GM23338 (cell line): ENCODE measurements around the gene SYT2. TPM values are rescaled to one million over a fixed set of nuclear protein-coding genes. Genes with fewer than 3 reads are reported as not detected.
A peak's percentile ranks its signal among the peaks of the same experiment; 100 is the strongest.
"Not testable (repeated sequence)": the region's sequence is repeated elsewhere in the genome, so short reads cannot be mapped to it uniquely, and the experiment has no call there.

Experiments used
- ATAC-seq: fragments of 200-7000 bp; cut with Tn5 transposase; 3 replicates; pipeline ENCODE4 v1.9.1; 2020
- DNase-seq: peaks from one replicate; pipeline ENCODE4 v3.0.0-alpha.2; 2015; ENCODE audit warnings: low spot score
- H2AFZ ChIP-seq: fragments of 200-600 bp; sonication (generic); 2 replicates; pipeline ENCODE4 v1.8.0; 2016; ENCODE audit warnings: antibody characterized with exemption, mild to moderate bottlenecking, moderate library complexity
- H3F3A ChIP-seq: fragments of 200-600 bp; sonication (generic); replicated peaks from 2 replicates; pipeline ENCODE4 v1.8.0; 2017; ENCODE audit warnings: antibody characterized with exemption, mixed run types, low read depth
- H3K27ac ChIP-seq: fragments of 200-600 bp; sonication (generic); 2 replicates; pipeline ENCODE4 v1.6.1; 2016; ENCODE audit warnings: low read depth
- H3K27me3 ChIP-seq: fragments of 200-600 bp; sonication (generic); 2 replicates; pipeline ENCODE4 v1.8.0; 2016; ENCODE audit warnings: mild to moderate bottlenecking, mixed run types, moderate library complexity; ENCODE audit not compliant: insufficient read depth
- H3K36me3 ChIP-seq: fragments of 200-600 bp; sonication (generic); 2 replicates; pipeline ENCODE4 v1.8.0; 2016; ENCODE audit warnings: mild to moderate bottlenecking; ENCODE audit not compliant: insufficient read depth
- H3K4me1 ChIP-seq: fragments of 200-600 bp; sonication (generic); 2 replicates; pipeline ENCODE4 v1.8.0; 2016; ENCODE audit warnings: mild to moderate bottlenecking, moderate library complexity; ENCODE audit not compliant: insufficient read depth
- H3K4me2 ChIP-seq: fragments of 200-600 bp; sonication (generic); 2 replicates; pipeline ENCODE4 v1.7.1; 2017; ENCODE audit warnings: mixed run types
- H3K4me3 ChIP-seq: fragments of 200-600 bp; sonication (generic); 2 replicates; pipeline ENCODE4 v1.6.1; 2016; ENCODE audit warnings: mixed run types
- H3K79me2 ChIP-seq: fragments of 200-600 bp; sonication (generic); replicated peaks from 2 replicates; pipeline ENCODE4 v1.8.0; 2017; ENCODE audit warnings: mild to moderate bottlenecking; ENCODE audit not compliant: insufficient read depth
- H3K9me2 ChIP-seq: fragments of 200-600 bp; sonication (generic); 2 replicates; pipeline ENCODE4 v1.8.0; 2017; ENCODE audit not compliant: insufficient read depth
- H4K20me1 ChIP-seq: fragments of 200-600 bp; sonication (generic); replicated peaks from 2 replicates; pipeline ENCODE4 v1.8.0; 2017; ENCODE audit warnings: mild to moderate bottlenecking; ENCODE audit not compliant: insufficient read depth
- H3K27ac Mint-ChIP-seq: 2 replicates; pipeline ENCODE4 v1.8.0; 2020; ENCODE audit warnings: inconsistent platforms, mild to moderate bottlenecking, moderate library complexity, mixed read lengths
- H3K27me3 Mint-ChIP-seq: 3 replicates; pipeline ENCODE4 v1.8.0; 2022; ENCODE audit warnings: low read depth, mild to moderate bottlenecking, moderate library complexity, mixed read lengths, inconsistent platforms; ENCODE audit not compliant: insufficient read depth, poor library complexity
- H3K36me3 Mint-ChIP-seq: 3 replicates; pipeline ENCODE4 v1.8.0; 2021; ENCODE audit warnings: low read depth, mild to moderate bottlenecking, inconsistent platforms, moderate library complexity, mixed read lengths
- H3K4me1 Mint-ChIP-seq: 3 replicates; pipeline ENCODE4 v1.8.0; 2020; ENCODE audit warnings: mild to moderate bottlenecking, inconsistent platforms, mixed read lengths
- H3K4me3 Mint-ChIP-seq: 3 replicates; pipeline ENCODE4 v1.8.0; 2021; ENCODE audit warnings: moderate library complexity, mild to moderate bottlenecking, inconsistent platforms, mixed read lengths
- H3K9me3 Mint-ChIP-seq: 3 replicates; pipeline ENCODE4 v1.8.0; 2020; ENCODE audit warnings: moderate library complexity, mild to moderate bottlenecking, inconsistent platforms, mixed read lengths
- EZH2 ChIP-seq: fragments of 200-600 bp; sonication (generic); IDR thresholded peaks from one replicate; pipeline ENCODE4 v1.8.0; 2017; ENCODE audit warnings: antibody characterized with exemption, mild to moderate bottlenecking, low read depth; ENCODE audit not compliant: unreplicated experiment
- JUNB ChIP-seq: IDR thresholded peaks from one replicate; pipeline ENCODE4 v1.6.1; 2016; ENCODE audit warnings: antibody characterized with exemption; ENCODE audit not compliant: unreplicated experiment
- POLR2AphosphoS5 ChIP-seq: IDR thresholded peaks from 2 replicates; pipeline ENCODE4 v1.6.1; 2016; ENCODE audit warnings: antibody characterized with exemption, low read depth
- ZNF331 ChIP-seq: fragments of 250-450 bp; sonication (Bioruptor Pico); IDR thresholded peaks from 2 replicates; pipeline ENCODE4 v1.5.0; 2020; ENCODE audit warnings: low read depth, mild to moderate bottlenecking, moderate library complexity
- polyA plus RNA-seq: library from polyadenylated mRNA; unstranded; fragments of >200 nt; fragmentation: Nextera tagmentation; extraction: Ambion mirVana; gene quantifications from 2 replicates; pipeline ENCODE4 v1.2.1, GENCODE V29; 2016
- total RNA-seq: library from RNA; depleted of rRNA; stranded (reverse); fragments of >200 nt; shearing (Covaris generic); gene quantifications from 2 replicates; pipeline ENCODE4 v1.2.3, GENCODE V29; 2014
- TF ChIP-seq, protein P1 (sequence below): fragments of 250-450 bp; sonication (Bioruptor Pico); IDR thresholded peaks from 2 replicates; pipeline ENCODE4 v1.5.0; 2020; ENCODE audit warnings: mild to moderate bottlenecking, moderate library complexity

SYT2 gene
- total and polyA plus RNA-seq, 2 experiments from 2014 or later = 2.4 to 12.5 TPM

DNA sequence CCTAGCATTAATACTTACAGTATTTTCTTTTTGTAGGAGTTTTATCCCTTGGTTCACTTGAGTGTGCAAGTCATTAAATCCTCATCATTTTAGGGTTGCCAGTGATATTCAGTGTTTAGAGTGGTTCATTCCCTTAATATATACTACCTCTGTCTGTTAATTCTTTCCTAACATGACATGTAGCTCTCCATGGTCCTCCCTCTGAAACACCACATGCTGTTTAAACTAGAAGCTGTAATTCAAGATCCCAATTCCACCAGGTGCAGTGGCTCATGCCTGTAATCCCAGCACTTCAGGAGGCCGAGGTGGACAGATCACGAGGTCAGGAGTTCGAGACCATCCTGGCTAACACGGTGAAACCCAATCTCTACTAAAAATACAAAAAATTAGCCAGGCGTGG lies 127.9 kb downstream of the SYT2 start:
- H3K36me3 ChIP-seq, H3K9me2 ChIP-seq, H2AFZ ChIP-seq, H3K27ac Mint-ChIP-seq, H3K27ac ChIP-seq, ATAC-seq, H3F3A ChIP-seq, H3K4me2 ChIP-seq, H3K9me3 Mint-ChIP-seq, H3K79me2 ChIP-seq, H3K36me3 Mint-ChIP-seq, DNase-seq, H3K4me3 ChIP-seq, H4K20me1 ChIP-seq, H3K27me3 Mint-ChIP-seq, H3K4me3 Mint-ChIP-seq, H3K27me3 ChIP-seq: not testable (repeated sequence)
- peaks cover 27% of the 10 kb centered on the region for H3K4me1 Mint-ChIP-seq
- H3K4me1 ChIP-seq = peaks cover 20% of the 10 kb centered on the region

DNA sequence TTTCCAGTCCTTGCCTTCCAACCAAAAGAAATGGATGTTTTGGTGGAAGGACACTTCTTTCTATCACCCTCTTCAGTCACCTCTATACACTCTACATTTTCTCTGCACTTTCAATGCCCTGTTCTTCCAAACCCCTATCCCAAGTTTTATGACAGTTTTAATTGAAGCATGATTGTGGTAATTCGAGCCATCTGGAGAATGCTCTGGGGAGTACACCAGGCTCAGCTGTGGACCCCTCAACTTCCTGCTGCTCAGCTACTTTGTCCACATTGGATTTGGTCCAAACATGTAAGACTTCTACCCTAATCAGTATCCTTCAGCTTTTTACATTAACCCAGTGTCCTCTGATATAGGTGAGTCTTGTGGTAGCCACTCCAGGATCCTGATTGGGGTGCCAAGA lies 129.6 kb downstream of the SYT2 start:
- Mint-ChIP-seq H3K36me3 (peaks cover 3% of the 10 kb centered on the region; the same call in 1 of the 3 replicates), H3K9me3 (no peaks in the 10 kb centered on the region), H3K27me3 (no peaks in the 10 kb centered on the region), H3K27ac (peak overlapping the region; percentile 47; the same call in 1 of the 2 replicates), H3K4me3 (no peak overlapping the region), H3K4me1 (peaks cover 38% of the 10 kb centered on the region)
- no peak overlapping the region for H3K4me2 ChIP-seq
- H3K36me3 ChIP-seq = no peaks in the 10 kb centered on the region
- H3K27me3 ChIP-seq = no peaks in the 10 kb centered on the region
- no peak overlapping the region for H3K27ac ChIP-seq
- H2AFZ ChIP-seq = no peak overlapping the region
- TF ChIP-seq EZH2 = no peak
- TF ChIP-seq JUNB = no peak
- H3K4me1 ChIP-seq = peaks cover 36% of the 10 kb centered on the region
- no peak for ATAC-seq
- H3F3A ChIP-seq = no peaks in the 10 kb centered on the region
- H3K4me3 ChIP-seq = no peak overlapping the region
- DNase-seq = no peak
- H3K9me2 ChIP-seq = no peaks in the 10 kb centered on the region
- H4K20me1 ChIP-seq = no peaks in the 10 kb centered on the region
- H3K79me2 ChIP-seq = no peaks in the 10 kb centered on the region

DNA sequence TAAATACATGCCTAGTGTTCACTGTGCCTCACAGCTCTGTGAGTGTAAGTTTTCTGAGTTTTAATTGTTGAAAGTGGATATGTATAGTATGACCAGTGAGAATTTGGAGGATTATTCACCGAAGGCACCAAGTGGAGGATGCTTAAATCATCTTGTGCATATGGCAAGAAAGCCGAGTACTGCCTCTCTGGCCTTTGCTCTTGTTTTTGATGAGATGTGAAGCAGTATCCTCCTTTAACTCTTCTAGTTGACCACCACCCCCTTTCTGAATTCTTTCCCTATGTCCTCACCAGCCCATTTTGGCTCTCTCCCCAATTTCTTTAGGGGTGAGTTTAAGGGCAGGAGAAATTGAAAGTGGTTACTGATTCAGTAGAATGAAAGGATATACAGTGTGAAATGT lies 130.4 kb downstream of the SYT2 start:
- Histone ChIP-seq H3K27ac (no peak overlapping the region), H3F3A (no peaks in the 10 kb centered on the region), H2AFZ (no peak overlapping the region), H3K9me2 (no peaks in the 10 kb centered on the region), H3K4me2 (no peak overlapping the region), H4K20me1 (no peaks in the 10 kb centered on the region), H3K27me3 (no peaks in the 10 kb centered on the region), H3K4me3 (no peak overlapping the region), H3K36me3 (no peaks in the 10 kb centered on the region), H3K4me1 (peaks cover 36% of the 10 kb centered on the region), H3K79me2 (no peaks in the 10 kb centered on the region)
- Mint-ChIP-seq H3K27ac (no peak overlapping the region), H3K4me1 (peaks cover 38% of the 10 kb centered on the region), H3K9me3 (no peaks in the 10 kb centered on the region), H3K4me3 (no peak overlapping the region), H3K27me3 (no peaks in the 10 kb centered on the region), H3K36me3 (peaks cover 3% of the 10 kb centered on the region; the same call in 1 of the 3 replicates)
- TF ChIP-seq JUNB = no peak
- DNase-seq (no peak), ATAC-seq (no peak)

DNA sequence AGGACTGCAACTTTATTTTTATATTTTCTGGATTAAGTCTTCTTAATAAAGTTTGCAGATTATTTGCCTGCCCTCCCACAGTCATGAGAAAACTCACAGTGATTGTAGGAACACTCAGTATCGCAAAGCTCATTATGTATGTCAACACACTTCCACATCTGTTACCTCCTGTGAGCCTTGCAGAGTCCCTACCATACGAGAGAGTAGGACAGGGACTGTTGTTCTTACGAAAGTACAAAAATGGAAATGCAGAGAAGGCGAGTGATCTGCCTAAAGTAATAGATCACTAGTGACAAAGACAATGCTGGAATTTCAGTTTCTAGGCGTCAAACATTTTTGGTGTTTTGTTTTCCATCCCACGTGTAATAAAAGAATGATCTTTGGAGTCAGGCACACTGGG lies 131.7 kb downstream of the SYT2 start:
- H3K27ac Mint-ChIP-seq = peak overlapping the region; percentile 85
- DNase-seq (no peak), ATAC-seq (peak; percentile 15)
- no peaks in the 10 kb centered on the region for H3K36me3 ChIP-seq
- no peaks in the 10 kb centered on the region for H3K27me3 Mint-ChIP-seq
- H3F3A ChIP-seq = no peaks in the 10 kb centered on the region
- H3K79me2 ChIP-seq = no peaks in the 10 kb centered on the region
- H3K36me3 Mint-ChIP-seq = peaks cover 3% of the 10 kb centered on the region; the same call in 1 of the 3 replicates
- peak overlapping the region; percentile 53 for H3K4me2 ChIP-seq
- no peaks in the 10 kb centered on the region for H3K9me2 ChIP-seq
- H3K4me3 ChIP-seq = no peak overlapping the region
- no peak overlapping the region for H2AFZ ChIP-seq
- H4K20me1 ChIP-seq = no peaks in the 10 kb centered on the region
- no peak overlapping the region for H3K4me3 Mint-ChIP-seq
- peak overlapping the region; percentile 5; the same call in 1 of the 2 replicates for H3K27ac ChIP-seq
- no peaks in the 10 kb centered on the region for H3K9me3 Mint-ChIP-seq
- peaks cover 36% of the 10 kb centered on the region for H3K4me1 ChIP-seq
- no peaks in the 10 kb centered on the region for H3K27me3 ChIP-seq
- H3K4me1 Mint-ChIP-seq = peaks cover 38% of the 10 kb centered on the region
- TF ChIP-seq POLR2AphosphoS5 = no peak
- no peak for TF ChIP-seq JUNB
- TF ChIP-seq EZH2 = no peak
- TF ChIP-seq, protein P1, sequence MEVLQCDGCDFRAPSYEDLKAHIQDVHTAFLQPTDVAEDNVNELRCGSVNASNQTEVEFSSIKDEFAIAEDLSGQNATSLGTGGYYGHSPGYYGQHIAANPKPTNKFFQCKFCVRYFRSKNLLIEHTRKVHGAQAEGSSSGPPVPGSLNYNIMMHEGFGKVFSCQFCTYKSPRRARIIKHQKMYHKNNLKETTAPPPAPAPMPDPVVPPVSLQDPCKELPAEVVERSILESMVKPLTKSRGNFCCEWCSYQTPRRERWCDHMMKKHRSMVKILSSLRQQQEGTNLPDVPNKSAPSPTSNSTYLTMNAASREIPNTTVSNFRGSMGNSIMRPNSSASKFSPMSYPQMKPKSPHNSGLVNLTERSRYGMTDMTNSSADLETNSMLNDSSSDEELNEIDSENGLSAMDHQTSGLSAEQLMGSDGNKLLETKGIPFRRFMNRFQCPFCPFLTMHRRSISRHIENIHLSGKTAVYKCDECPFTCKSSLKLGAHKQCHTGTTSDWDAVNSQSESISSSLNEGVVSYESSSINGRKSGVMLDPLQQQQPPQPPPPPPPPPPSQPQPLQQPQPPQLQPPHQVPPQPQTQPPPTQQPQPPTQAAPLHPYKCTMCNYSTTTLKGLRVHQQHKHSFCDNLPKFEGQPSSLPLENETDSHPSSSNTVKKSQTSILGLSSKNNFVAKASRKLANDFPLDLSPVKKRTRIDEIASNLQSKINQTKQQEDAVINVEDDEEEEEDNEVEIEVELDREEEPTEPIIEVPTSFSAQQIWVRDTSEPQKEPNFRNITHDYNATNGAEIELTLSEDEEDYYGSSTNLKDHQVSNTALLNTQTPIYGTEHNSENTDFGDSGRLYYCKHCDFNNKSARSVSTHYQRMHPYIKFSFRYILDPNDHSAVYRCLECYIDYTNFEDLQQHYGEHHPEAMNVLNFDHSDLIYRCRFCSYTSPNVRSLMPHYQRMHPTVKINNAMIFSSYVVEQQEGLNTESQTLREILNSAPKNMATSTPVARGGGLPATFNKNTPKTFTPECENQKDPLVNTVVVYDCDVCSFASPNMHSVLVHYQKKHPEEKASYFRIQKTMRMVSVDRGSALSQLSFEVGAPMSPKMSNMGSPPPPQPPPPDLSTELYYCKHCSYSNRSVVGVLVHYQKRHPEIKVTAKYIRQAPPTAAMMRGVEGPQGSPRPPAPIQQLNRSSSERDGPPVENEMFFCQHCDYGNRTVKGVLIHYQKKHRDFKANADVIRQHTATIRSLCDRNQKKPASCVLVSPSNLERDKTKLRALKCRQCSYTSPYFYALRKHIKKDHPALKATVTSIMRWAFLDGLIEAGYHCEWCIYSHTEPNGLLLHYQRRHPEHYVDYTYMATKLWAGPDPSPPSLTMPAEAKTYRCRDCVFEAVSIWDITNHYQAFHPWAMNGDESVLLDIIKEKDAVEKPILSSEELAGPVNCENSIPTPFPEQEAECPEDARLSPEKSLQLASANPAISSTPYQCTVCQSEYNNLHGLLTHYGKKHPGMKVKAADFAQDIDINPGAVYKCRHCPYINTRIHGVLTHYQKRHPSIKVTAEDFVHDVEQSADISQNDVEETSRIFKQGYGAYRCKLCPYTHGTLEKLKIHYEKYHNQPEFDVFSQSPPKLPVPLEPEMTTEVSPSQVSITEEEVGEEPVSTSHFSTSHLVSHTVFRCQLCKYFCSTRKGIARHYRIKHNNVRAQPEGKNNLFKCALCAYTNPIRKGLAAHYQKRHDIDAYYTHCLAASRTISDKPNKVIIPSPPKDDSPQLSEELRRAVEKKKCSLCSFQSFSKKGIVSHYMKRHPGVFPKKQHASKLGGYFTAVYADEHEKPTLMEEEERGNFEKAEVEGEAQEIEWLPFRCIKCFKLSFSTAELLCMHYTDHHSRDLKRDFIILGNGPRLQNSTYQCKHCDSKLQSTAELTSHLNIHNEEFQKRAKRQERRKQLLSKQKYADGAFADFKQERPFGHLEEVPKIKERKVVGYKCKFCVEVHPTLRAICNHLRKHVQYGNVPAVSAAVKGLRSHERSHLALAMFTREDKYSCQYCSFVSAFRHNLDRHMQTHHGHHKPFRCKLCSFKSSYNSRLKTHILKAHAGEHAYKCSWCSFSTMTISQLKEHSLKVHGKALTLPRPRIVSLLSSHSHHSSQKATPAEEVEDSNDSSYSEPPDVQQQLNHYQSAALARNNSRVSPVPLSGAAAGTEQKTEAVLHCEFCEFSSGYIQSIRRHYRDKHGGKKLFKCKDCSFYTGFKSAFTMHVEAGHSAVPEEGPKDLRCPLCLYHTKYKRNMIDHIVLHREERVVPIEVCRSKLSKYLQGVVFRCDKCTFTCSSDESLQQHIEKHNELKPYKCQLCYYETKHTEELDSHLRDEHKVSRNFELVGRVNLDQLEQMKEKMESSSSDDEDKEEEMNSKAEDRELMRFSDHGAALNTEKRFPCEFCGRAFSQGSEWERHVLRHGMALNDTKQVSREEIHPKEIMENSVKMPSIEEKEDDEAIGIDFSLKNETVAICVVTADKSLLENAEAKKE (CRISPR knock-in tag) = no peak
- no peak for TF ChIP-seq ZNF331 (CRISPR knock-in tag)
